ENCODE measurements around the gene C3orf20.

The C3orf20 gene

GRCh38 chr3:14628406-14628805 lies 46.5 kb upstream of the C3orf20 start:
- H4K20me1 ChIP-seq (ENCODE audit: insufficient read depth, low read length): no peaks in the 10 kb centered on the region
- TF ChIP-seq EZH2 (IDR thresholded peaks at IDR 0.05; ENCODE audit: borderline replicate concordance, low read length): no peak
- no peak for TF ChIP-seq CTCF (IDR thresholded peaks at IDR 0.05; ENCODE audit: low read length)
- no peak overlapping the region for H3K4me3 ChIP-seq (ENCODE audit: low read depth, low read length, poor library complexity, severe bottlenecking)
- H2AFZ ChIP-seq (ENCODE audit: low read length): no peak overlapping the region
- H3K9me2 ChIP-seq (ENCODE audit: low read depth, low read length): no peaks in the 10 kb centered on the region
- H3K4me1 ChIP-seq (ENCODE audit: insufficient read depth, low read length, severe bottlenecking): no peaks in the 10 kb centered on the region
- no peaks in the 10 kb centered on the region for H3K79me2 ChIP-seq (ENCODE audit: insufficient read depth, low read length)
- H3K4me2 ChIP-seq (ENCODE audit: low read length): no peak overlapping the region
- H3K27me3 ChIP-seq (ENCODE audit: insufficient read depth, low read length): peaks cover 14% of the 10 kb centered on the region; the same call in 1 of the 2 replicates
- H3K9ac ChIP-seq (ENCODE audit: low read length): no peak overlapping the region
- no peaks in the 10 kb centered on the region for H3K9me3 ChIP-seq (ENCODE audit: low read length)
- no peaks in the 10 kb centered on the region for H3F3A ChIP-seq (ENCODE audit: insufficient read depth, low read length)
- no peak overlapping the region for H3K27ac ChIP-seq (ENCODE audit: low read depth, low read length, poor library complexity, severe bottlenecking)
- H3K36me3 ChIP-seq (ENCODE audit: insufficient read depth, low read length): no peaks in the 10 kb centered on the region; the same call in 1 of the 2 replicates

- H3F3A ChIP-seq (ENCODE audit: insufficient read depth, low read length): no peaks in the 10 kb centered on the region
- H3K36me3 ChIP-seq (ENCODE audit: insufficient read depth, low read length): no peaks in the 10 kb centered on the region; the same call in 1 of the 2 replicates
- TF ChIP-seq EZH2 (IDR thresholded peaks at IDR 0.05; ENCODE audit: borderline replicate concordance, low read length): no peak
- TF ChIP-seq CTCF (IDR thresholded peaks at IDR 0.05; ENCODE audit: low read length): no peak
- H3K79me2 ChIP-seq (ENCODE audit: insufficient read depth, low read length): no peaks in the 10 kb centered on the region
- no peak overlapping the region for H3K9ac ChIP-seq (ENCODE audit: low read length)
- H3K27me3 ChIP-seq (ENCODE audit: insufficient read depth, low read length): peaks cover 18% of the 10 kb centered on the region; the same call in 1 of the 2 replicates
- H3K4me2 ChIP-seq (ENCODE audit: low read length): no peak overlapping the region
- H2AFZ ChIP-seq (ENCODE audit: low read length): no peak overlapping the region
- H3K9me3 ChIP-seq (ENCODE audit: low read length): no peaks in the 10 kb centered on the region
- H3K4me1 ChIP-seq (ENCODE audit: insufficient read depth, low read length, severe bottlenecking): no peaks in the 10 kb centered on the region
- H3K9me2 ChIP-seq (ENCODE audit: low read depth, low read length): no peaks in the 10 kb centered on the region
- no peaks in the 10 kb centered on the region for H4K20me1 ChIP-seq (ENCODE audit: insufficient read depth, low read length)
- no peak overlapping the region for H3K27ac ChIP-seq (ENCODE audit: low read depth, low read length, poor library complexity, severe bottlenecking)
- H3K4me3 ChIP-seq (ENCODE audit: low read depth, low read length, poor library complexity, severe bottlenecking): no peak overlapping the region
Measured at GRCh38 chr3:14630404-14631100, 44.4 kb upstream of the C3orf20 start.

- Histone ChIP-seq H3K27me3 (ENCODE audit: insufficient read depth, low read length) (peaks cover 22% of the 10 kb centered on the region; the same call in 1 of the 2 replicates), H3K27ac (ENCODE audit: low read depth, low read length, poor library complexity, severe bottlenecking) (no peak overlapping the region), H2AFZ (ENCODE audit: low read length) (no peak overlapping the region), H3K9me2 (ENCODE audit: low read depth, low read length) (no peaks in the 10 kb centered on the region), H3K9ac (ENCODE audit: low read length) (no peak overlapping the region), H3K4me1 (ENCODE audit: insufficient read depth, low read length, severe bottlenecking) (no peaks in the 10 kb centered on the region), H3K79me2 (ENCODE audit: insufficient read depth, low read length) (no peaks in the 10 kb centered on the region), H3K9me3 (ENCODE audit: low read length) (no peaks in the 10 kb centered on the region), H3K4me2 (ENCODE audit: low read length) (no peak overlapping the region), H3K36me3 (ENCODE audit: insufficient read depth, low read length) (no peaks in the 10 kb centered on the region; the same call in 1 of the 2 replicates), H3F3A (ENCODE audit: insufficient read depth, low read length) (no peaks in the 10 kb centered on the region), H4K20me1 (ENCODE audit: insufficient read depth, low read length) (no peaks in the 10 kb centered on the region), H3K4me3 (ENCODE audit: low read depth, low read length, poor library complexity, severe bottlenecking) (no peak overlapping the region)
- no peak for TF ChIP-seq CTCF (IDR thresholded peaks at IDR 0.05; ENCODE audit: low read length)
Measured at GRCh38 chr3:14631101-14631497, 43.8 kb upstream of the C3orf20 start.

Data from OCI-LY1 (cell line).